IPS-18c (cell line): ENCODE results near the gene DSCAML1.

Source experiments
- H3K4me3 ChIP-seq: 2 replicates; pipeline ENCODE4 v1.7.0; 2013; ENCODE audit warnings: low read depth, mild to moderate bottlenecking, low read length, moderate library complexity; ENCODE audit not compliant: insufficient read depth
- H3K9me3 ChIP-seq: one replicate; pipeline ENCODE4 v1.6.1; 2013; ENCODE audit warnings: mild to moderate bottlenecking, low read length, moderate library complexity; ENCODE audit not compliant: control insufficient read depth, insufficient read depth

The DSCAML1 gene

GRCh38 chr11:117705866-117706265 is 91.2 kb downstream of the DSCAML1 start:
- Histone ChIP-seq H3K4me3 (no peak overlapping the region), H3K9me3 (no peaks in the 10 kb centered on the region)

GRCh38 chr11:117704395-117705100 is 92.5 kb downstream of the DSCAML1 start:
- no peak overlapping the region for H3K4me3 ChIP-seq
- no peaks in the 10 kb centered on the region for H3K9me3 ChIP-seq

- H3K9me3 ChIP-seq, result no peaks in the 10 kb centered on the region
- H3K4me3 ChIP-seq, result no peak overlapping the region
Observed at GRCh38 chr11:117702946-117703598, 93.9 kb downstream of the DSCAML1 start.

- no peak overlapping the region for H3K4me3 ChIP-seq
- H3K9me3 ChIP-seq, result no peaks in the 10 kb centered on the region
Observed at GRCh38 chr11:117701781-117702180, 95.2 kb downstream of the DSCAML1 start.

- no peak overlapping the region for H3K4me3 ChIP-seq
- no peaks in the 10 kb centered on the region for H3K9me3 ChIP-seq
Observed at GRCh38 chr11:117700551-117700950, 96.5 kb downstream of the DSCAML1 start.

- Histone ChIP-seq H3K9me3 (no peaks in the 10 kb centered on the region), H3K4me3 (no peak overlapping the region)
Observed at GRCh38 chr11:117697319-117697718, 99.7 kb downstream of the DSCAML1 start.

GRCh38 chr11:117696540-117696939 is 100.5 kb downstream of the DSCAML1 start:
- no peaks in the 10 kb centered on the region for H3K9me3 ChIP-seq
- H3K4me3 ChIP-seq, result no peak overlapping the region

GRCh38 chr11:117693344-117693743 is 103.7 kb downstream of the DSCAML1 start:
- H3K4me3 ChIP-seq, result no peak overlapping the region
- no peaks in the 10 kb centered on the region for H3K9me3 ChIP-seq

GRCh38 chr11:117691516-117691915 is 105.5 kb downstream of the DSCAML1 start:
- Histone ChIP-seq H3K4me3 (no peak overlapping the region), H3K9me3 (no peaks in the 10 kb centered on the region)

GRCh38 chr11:117691218-117691514 is 105.8 kb downstream of the DSCAML1 start:
- no peak overlapping the region for H3K4me3 ChIP-seq
- H3K9me3 ChIP-seq, result no peaks in the 10 kb centered on the region

- H3K4me3 ChIP-seq, result no peak overlapping the region
- H3K9me3 ChIP-seq, result no peaks in the 10 kb centered on the region
Observed at GRCh38 chr11:117690484-117691217, 106.4 kb downstream of the DSCAML1 start.

GRCh38 chr11:117688255-117688797 is 108.7 kb downstream of the DSCAML1 start:
- H3K4me3 ChIP-seq, result no peak overlapping the region
- no peaks in the 10 kb centered on the region for H3K9me3 ChIP-seq

- Histone ChIP-seq H3K9me3 (no peaks in the 10 kb centered on the region), H3K4me3 (no peak overlapping the region)
Observed at GRCh38 chr11:117687776-117688175, 109.2 kb downstream of the DSCAML1 start.

GRCh38 chr11:117686711-117687110 is 110.3 kb downstream of the DSCAML1 start:
- H3K4me3 ChIP-seq, result no peak overlapping the region
- no peaks in the 10 kb centered on the region for H3K9me3 ChIP-seq

GRCh38 chr11:117685566-117685965 is 111.5 kb downstream of the DSCAML1 start:
- Histone ChIP-seq H3K4me3 (no peak overlapping the region), H3K9me3 (no peaks in the 10 kb centered on the region)

- H3K4me3 ChIP-seq, result no peak overlapping the region
- H3K9me3 ChIP-seq, result no peaks in the 10 kb centered on the region
Observed at GRCh38 chr11:117684731-117685130, 112.3 kb downstream of the DSCAML1 start.

- Histone ChIP-seq H3K4me3 (no peak overlapping the region), H3K9me3 (no peaks in the 10 kb centered on the region)
Observed at GRCh38 chr11:117684111-117684510, 112.9 kb downstream of the DSCAML1 start.

- H3K9me3 ChIP-seq, result no peaks in the 10 kb centered on the region
- no peak overlapping the region for H3K4me3 ChIP-seq
Observed at GRCh38 chr11:117681438-117681837, 115.6 kb downstream of the DSCAML1 start.
